DND-41 (cell line): ENCODE measurements around the gene ALDH1L2.

Experiments used
- CTCF ChIP-seq: IDR thresholded peaks from 2 replicates; pipeline ENCODE4 v1.5.1; 2012; ENCODE audit warnings: borderline replicate concordance, low read length, moderate library complexity, mild to moderate bottlenecking; ENCODE audit not compliant: poor library complexity, severe bottlenecking; ENCODE audit errors: extremely low read depth
- EZH2 ChIP-seq: IDR thresholded peaks from 3 replicates; pipeline ENCODE4 v1.6.1; 2012; ENCODE audit warnings: borderline replicate concordance, low read depth, mild to moderate bottlenecking, moderate library complexity, low read length, inconsistent platforms; ENCODE audit not compliant: severe bottlenecking

GRCh38 chr12:105084251-105085250, at the start of gene ALDH1L2:
- no peak for TF ChIP-seq CTCF
- TF ChIP-seq EZH2, result no peak
